ENCODE results near the gene DSCAM.
"Not testable (repeated sequence)": the region's sequence is repeated elsewhere in the genome, so short reads cannot be mapped to it uniquely, and the experiment has no call there.

DSCAM gene

DNA sequence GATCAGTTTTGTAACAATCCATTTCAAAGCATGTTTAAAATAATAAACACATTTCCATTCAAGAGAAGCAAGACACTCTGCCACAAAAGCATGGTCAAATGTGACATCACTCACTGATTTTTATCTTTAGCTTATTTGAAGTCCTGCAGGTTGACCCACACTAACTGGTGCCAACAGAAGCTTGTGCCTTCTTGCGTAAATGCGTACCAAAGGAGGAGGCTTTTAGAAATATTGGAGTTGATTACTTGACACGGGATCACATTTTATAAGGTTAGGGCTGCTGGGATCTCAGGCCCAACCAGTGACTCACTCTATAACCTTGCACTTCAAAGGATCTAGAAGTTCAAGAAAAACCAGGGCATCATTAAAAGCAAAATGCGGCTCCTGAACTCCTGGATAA, 776.1 kb downstream of the DSCAM start:
- DNase-seq = no peak

DNA sequence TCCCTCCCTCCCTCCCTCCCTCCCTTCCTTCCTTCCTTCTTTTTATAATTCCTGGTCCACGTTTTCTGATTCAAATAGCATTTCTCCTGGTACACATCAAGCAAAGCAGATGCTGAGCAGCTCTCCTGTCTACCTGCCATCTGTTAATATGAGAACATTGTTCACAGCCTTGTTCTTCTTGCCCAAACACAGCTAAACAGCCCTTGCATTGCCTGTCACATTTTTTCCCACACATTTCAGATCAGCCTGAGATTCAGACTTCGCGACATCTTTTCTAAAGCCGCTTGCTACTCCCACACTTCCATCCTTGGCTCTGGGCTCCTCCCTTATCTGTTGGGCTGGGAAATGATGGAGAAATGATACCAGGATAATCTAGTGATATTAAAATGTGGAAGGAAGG, 779.2 kb downstream of the DSCAM start:
- no peak for DNase-seq

DNA sequence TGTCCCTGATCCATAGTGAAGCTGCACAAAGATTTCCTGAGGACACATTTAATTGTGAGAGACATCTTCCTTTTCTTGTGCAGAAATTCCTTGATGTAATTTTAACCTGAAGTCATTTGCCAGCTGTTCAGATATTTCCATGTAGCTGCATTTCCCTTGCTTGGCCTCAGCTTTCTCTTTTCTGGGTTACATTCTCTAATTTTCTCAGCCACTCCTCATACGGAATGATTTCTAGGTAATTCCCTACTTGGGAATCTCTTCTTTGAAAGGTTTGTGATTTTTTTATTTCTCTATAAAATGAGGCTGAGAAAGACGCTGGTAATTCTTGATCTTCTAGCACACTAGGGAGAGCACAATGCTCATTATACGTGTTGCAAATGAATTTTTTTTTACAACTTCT, 780.7 kb downstream of the DSCAM start:
- DNase-seq = no peak

DNA sequence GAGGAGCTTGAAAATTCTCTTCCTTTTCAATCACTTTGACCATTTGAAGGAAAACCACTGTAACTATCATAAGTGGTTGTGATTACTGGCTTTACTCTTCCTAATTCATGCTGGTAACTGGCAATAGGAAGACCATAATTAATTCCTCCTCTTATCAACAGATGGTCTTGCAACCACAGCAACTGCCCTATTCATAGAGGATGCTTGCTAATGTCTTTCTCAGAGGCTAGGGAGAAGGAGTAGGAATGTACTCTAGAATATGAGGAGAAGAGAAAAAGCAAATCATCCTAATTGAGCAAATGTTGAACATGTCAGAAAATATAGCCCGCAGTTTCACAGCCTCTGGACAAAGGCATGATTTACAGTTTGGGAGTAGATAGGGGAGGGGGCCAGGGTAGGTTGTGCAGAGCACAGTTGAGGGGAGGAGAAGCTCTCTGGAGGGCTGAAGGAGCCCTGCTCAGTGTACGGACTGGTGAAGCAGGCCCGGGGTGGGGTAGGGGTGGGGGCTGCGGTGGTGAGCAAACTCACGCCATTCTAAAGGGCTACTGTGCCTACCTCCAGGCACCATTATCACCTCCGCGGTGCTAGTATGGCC, 786.8 kb downstream of the DSCAM start:
- no peak for DNase-seq

GRCh38 chr21:40057331-40057730, 789.6 kb downstream of the DSCAM start:
- DNase-seq = no peak

GRCh38 chr21:40056031-40056430, 790.9 kb downstream of the DSCAM start:
- DNase-seq = no peak

GRCh38 chr21:40054403-40054802, 792.6 kb downstream of the DSCAM start:
- no peak for DNase-seq

DNA sequence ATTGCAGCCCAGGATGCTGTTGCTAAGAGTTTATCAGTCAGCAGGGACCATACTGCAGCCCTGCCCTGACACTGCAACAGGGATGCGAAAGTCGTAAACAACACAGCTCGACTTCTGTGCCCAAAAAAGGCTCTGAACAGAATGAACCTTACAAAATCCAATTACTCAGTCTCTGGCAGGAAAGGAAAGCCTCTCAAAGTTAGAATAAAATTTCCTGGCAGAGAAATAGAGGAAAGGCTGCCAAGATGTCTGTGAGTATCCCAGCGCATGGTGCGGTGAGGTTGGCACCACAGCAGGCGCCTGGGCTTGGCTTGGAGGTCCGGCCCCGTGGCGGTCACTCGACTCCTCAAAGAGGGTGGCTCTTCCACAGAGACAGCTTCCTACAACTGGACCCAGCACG, 794.0 kb downstream of the DSCAM start:
- DNase-seq = no peak

DNA sequence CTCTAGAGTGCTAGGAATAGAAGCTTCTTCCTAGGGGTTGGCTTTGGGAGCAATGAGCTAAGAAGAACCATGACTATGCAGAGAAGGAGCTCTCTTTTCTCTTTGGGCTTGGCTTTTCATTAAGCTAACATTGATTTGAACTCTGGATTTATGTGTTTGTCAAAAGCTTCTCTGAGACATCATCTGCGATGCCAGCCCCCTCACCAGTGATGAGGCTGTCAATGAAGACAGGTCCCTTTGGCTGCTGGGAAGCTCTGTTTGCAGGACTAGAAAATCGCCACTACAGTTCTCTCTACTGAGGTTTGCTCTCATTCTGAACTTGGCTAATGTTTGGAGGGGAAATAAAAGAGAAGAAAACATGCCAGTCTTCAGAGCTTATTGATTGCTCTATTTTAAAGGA, 794.7 kb downstream of the DSCAM start:
- DNase-seq = no peak

DNA sequence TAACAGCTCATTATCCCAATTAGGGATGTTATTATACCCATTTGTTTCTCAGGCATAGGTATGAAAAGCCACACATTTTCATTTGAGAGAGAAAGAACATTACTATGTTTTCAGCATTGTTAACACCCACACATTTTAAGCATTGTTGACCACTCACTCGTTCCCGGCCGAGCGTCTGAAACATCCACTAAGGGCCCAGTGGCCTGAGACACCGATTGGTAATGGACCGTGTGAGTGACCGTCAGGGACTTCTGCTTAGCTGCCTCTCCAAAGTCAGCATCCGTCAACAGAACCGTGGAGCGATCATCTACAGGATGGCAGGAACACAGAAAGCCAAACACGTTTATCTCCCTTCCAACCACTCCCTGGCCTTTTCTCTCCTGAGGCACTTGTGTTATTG, 795.2 kb downstream of the DSCAM start:
- DNase-seq = no peak

DNA sequence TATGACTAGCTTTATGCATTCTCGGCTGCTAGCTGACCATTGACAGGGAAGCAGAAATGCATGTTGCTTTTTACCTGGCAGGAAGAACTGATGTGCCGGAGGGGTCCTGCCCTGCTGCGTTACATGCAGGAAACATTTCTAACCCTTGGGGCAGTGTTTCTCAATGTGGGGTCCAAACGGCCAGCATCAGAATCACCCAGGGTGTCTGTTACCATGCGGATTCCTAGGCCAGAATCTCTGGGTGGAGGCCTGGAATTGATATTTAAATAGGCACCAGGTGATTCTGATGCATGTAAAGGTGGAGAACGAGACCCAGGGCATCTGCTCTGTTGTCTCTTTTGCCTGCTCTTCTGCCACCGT, 797.0 kb downstream of the DSCAM start:
- no peak for DNase-seq

GRCh38 chr21:40049031-40049930, 797.7 kb downstream of the DSCAM start:
- DNase-seq = no peak

DNA sequence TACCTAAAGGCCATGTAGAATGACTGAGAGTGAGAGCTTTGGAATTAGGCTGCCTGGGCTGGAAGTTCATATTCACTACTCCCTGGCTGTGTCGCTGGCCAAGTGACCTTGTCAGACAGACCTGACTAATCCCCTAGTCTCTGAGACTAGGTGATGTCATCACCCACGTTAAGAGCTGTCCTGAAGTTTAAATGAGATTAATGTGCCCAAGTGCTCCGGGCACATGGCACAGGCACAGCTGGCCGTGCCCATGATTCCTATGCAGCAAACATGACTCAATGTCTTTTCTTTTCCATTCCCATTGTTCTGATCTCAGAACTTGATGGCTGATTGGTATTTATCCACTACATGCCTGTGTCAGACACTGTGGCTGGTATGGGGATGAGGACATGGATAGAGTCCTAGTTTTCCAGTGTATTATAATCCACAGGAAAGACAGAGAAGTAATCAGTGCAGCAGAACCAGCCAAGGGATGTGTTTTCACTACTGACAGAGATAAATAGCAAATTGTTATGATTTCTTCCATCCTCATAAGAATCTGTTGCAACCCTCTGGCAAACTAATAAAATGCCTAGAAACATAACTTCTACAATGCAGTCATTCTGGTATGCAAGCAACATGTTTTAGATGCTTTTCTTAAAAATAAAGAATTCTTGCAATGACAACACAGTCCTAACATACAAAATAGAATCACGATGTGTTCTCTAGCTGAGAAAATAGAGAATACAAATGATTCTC, 798.8 kb downstream of the DSCAM start:
- DNase-seq = no peak

DNA sequence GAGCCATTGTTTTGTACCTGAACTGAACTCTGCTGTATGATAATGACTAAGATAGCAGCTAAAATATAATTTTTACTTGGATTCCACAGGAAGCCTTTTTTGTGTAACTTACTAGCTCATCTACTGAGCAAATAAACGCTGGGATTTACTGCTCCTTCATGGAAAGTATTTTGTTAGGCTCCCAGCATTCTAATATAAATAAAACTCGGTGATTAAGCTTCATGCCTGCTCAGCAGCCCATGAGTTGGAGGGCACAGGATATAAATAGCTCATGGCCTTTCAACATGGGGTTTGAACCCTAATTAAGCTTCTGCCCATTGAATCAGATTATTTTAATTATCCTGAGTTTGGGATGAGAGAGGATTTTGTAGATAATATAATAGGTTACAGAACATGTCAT, 799.7 kb downstream of the DSCAM start:
- no peak for DNase-seq

DNA sequence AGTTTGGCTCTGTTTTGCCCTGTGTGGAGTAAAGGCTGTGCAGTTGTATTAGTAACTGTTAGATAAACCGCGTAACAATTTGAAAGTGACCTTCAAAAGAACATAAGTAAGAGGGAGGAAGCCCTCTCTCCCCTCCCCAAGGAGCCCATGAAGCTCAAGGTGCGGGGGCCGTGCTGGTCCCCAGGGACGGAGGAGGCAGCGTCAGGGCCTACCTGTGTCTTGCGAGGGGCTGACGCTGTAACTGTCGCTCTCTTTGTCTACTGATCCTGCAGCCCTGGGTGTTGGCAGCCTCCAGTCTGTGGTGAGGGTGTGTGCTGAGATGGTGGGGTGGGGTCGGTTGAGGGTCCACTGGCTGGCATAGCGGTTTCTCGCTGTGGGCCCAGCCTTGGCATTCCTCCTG, 803.1 kb downstream of the DSCAM start:
- DNase-seq = no peak

GRCh38 chr21:40043423-40043822, 803.5 kb downstream of the DSCAM start:
- DNase-seq = no peak

- DNase-seq = no peak
Observed at GRCh38 chr21:40041446-40041845, 805.5 kb downstream of the DSCAM start.

GRCh38 chr21:40033156-40033782, 813.7 kb downstream of the DSCAM start:
- DNase-seq = not testable (repeated sequence)

DNA sequence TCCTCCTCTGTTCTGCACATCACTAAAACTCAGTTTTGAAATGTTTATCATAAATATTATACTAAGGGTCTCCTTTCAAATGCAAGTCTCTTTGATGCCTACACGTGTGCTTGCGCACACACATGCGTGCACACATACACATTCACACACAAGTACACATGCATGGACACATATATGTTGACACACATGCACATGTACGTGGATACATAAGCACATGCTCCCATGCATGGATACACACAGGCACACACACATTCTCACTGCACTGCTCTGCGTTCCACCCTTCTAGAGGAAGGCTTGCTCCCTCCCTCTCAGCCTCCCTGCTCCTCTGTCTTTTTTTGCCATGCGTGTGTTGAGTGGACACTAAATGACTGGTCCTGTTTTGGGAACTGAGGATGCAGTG, 817.1 kb downstream of the DSCAM start:
- DNase-seq = no peak

- not testable (repeated sequence) for DNase-seq
Observed at GRCh38 chr21:40028393-40028792, 818.6 kb downstream of the DSCAM start.

- no peak for DNase-seq
Observed at GRCh38 chr21:40021558-40022351, 825.2 kb downstream of the DSCAM start.

DNA sequence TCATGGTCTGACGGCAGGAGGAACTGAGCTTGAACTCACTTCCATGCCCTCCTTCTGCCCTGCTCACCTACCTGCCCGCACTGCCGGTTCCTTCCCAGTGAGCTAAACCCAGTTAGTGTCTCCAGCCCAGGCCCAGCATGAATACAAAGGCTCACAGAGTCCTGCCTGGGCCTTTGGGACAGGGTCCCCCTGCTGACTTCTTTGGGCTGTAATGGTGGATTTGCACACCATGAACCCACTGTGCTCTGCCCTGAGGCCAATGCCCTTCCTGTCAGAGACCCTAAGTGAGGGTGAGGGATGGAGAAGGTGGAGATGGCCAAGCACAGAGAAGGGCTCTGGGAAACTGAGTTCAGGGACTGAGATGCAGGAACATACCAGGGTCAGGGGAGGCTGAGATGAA, 826.3 kb downstream of the DSCAM start:
- DNase-seq = no peak

Data from SIG-M5 (cell line).